Fibroblast of mammary gland (primary cell): ENCODE measurements around the gene OR6C3.
"Not testable (repeated sequence)": the region's sequence is repeated elsewhere in the genome, so short reads cannot be mapped to it uniquely, and the experiment has no call there.

ENCODE experiments used
- DNase-seq: peaks from one replicate; pipeline ENCODE4 v3.0.0-alpha.2; 2010; ENCODE audit warnings: low read depth
- H3K4me3 ChIP-seq: 2 replicates; pipeline ENCODE4 v1.5.1; 2011; ENCODE audit warnings: low read depth, mild to moderate bottlenecking, low read length, moderate library complexity; ENCODE audit not compliant: control insufficient read depth
- TF ChIP-seq, protein P1 (sequence below): conservative IDR thresholded peaks from 2 replicates; pipeline ENCODE4 v1.5.1; 2011; ENCODE audit warnings: low read depth, low read length, inconsistent platforms; ENCODE audit not compliant: control insufficient read depth, insufficient read depth

Gene OR6C3

DNA sequence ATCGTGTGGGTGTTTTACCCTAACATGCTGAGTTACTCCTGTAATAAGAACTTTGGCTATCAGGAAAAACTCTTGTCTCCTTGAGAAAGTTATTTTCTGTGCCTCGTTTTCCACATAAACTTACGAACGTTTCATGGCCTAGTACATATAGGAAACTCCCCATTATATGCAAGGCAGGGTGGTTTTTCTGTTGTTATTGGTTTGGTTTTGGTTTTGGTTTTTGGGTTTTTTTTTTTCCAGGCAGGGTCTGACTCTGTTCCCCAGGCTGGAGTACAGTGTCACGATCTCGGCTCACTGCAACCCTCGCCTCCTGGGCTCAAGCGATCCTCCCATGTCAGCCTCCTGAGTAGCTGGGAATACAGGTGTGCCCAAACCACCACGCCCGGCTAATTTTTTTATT lies 5.5 kb downstream of the OR6C3 start:
- DNase-seq = no peak
- TF ChIP-seq, protein P1, sequence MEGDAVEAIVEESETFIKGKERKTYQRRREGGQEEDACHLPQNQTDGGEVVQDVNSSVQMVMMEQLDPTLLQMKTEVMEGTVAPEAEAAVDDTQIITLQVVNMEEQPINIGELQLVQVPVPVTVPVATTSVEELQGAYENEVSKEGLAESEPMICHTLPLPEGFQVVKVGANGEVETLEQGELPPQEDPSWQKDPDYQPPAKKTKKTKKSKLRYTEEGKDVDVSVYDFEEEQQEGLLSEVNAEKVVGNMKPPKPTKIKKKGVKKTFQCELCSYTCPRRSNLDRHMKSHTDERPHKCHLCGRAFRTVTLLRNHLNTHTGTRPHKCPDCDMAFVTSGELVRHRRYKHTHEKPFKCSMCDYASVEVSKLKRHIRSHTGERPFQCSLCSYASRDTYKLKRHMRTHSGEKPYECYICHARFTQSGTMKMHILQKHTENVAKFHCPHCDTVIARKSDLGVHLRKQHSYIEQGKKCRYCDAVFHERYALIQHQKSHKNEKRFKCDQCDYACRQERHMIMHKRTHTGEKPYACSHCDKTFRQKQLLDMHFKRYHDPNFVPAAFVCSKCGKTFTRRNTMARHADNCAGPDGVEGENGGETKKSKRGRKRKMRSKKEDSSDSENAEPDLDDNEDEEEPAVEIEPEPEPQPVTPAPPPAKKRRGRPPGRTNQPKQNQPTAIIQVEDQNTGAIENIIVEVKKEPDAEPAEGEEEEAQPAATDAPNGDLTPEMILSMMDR = no peak
- no peak overlapping the region for H3K4me3 ChIP-seq

- not testable (repeated sequence) for H3K4me3 ChIP-seq, DNase-seq
Observed at GRCh38 chr12:55355338-55355737, 24.8 kb downstream of the OR6C3 start.

GRCh38 chr12:55362675-55363074 lies 32.1 kb downstream of the OR6C3 start, which contains the start of gene OR6C75:
TSS of gene OR6C75 (plus strand) at chr12:55362975. CDS start at chr12:55365111, 2,136 bp downstream.
- no peak for DNase-seq
- TF ChIP-seq, protein P1 = no peak
- H3K4me3 ChIP-seq = no peak within 1 kb of the TSS

DNA sequence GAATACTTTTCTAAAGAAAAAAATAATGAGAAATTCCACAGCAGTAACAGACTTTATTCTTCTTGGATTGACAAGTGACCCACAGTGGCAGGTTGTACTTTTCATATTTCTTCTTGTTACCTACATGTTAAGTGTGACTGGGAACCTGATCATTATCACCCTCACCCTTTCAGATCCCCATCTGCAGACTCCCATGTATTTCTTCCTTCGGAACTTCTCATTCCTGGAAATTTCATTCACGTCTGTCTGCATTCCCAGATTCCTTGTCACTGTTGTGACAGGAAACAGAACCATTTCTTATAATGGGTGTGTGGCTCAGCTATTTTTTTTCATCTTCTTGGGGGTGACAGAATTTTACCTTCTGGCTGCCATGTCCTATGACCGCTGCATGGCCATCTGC lies 34.5 kb downstream of the OR6C3 start:
- TF ChIP-seq, protein P1 = no peak
- no peak overlapping the region for H3K4me3 ChIP-seq

DNA sequence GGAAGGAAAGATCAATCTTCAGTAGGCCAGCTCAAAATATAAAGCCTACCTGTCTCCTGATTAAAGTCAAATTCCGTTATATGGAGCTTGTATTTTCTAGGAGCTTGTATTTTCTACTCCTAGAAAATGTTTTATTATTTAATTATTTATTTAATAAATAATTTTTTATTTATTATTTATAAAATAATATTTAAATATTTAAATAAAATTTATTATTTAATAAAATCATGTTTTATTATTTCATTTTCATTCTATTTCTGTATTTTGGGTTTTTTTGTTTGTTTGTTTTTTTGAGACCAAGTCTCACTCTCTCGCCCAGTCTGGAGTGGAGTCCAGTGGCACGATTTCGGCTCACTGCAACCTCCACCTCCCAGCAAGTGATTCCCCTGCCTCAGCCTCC lies 42.0 kb downstream of the OR6C3 start:
- no peak overlapping the region for H3K4me3 ChIP-seq
- DNase-seq = no peak
- TF ChIP-seq, protein P1 = no peak

More for the DNA sequence above, 34.5 kb downstream of the OR6C3 start:
- no peak for DNase-seq
